PFSK-1 (cell line): ENCODE results near the gene CASP2.

Source experiments
- FOXP2 ChIP-seq: optimal IDR thresholded peaks from 2 replicates; pipeline ENCODE3; 2011; ENCODE audit warnings: borderline replicate concordance, control low read depth, inconsistent platforms; ENCODE audit not compliant: insufficient read depth; ENCODE audit errors: extremely low read length, extremely low read depth
- POLR2AphosphoS5 ChIP-seq: IDR thresholded peaks from 2 replicates; pipeline ENCODE4 v1.6.1; 2012; ENCODE audit warnings: low read depth, mild to moderate bottlenecking, control low read depth, low read length, moderate library complexity
- SIN3A ChIP-seq: IDR thresholded peaks from 2 replicates; pipeline ENCODE4 v1.6.1; 2012; ENCODE audit warnings: mild to moderate bottlenecking, low read length, moderate library complexity, borderline replicate concordance; ENCODE audit not compliant: insufficient read depth
- TAF1 ChIP-seq: IDR thresholded peaks from 2 replicates; pipeline ENCODE4 v1.6.1; 2012; ENCODE audit warnings: low read length, control low read depth, borderline replicate concordance; ENCODE audit not compliant: insufficient read depth
- TF ChIP-seq, protein P1 (sequence below), 2 experiments: IDR thresholded peaks; 2 replicates each; pipeline versions ENCODE4 v1.6.1 to v1.8.0; 2011 to 2012; ENCODE audit warnings: low read depth in 2 of 2, low read length in 2 of 2, control low read depth in 1 of 2, inconsistent platforms in 1 of 2, mild to moderate bottlenecking in 1 of 2, moderate library complexity in 1 of 2; ENCODE audit not compliant: insufficient read depth in 1 of 2

The CASP2 gene

DNA sequence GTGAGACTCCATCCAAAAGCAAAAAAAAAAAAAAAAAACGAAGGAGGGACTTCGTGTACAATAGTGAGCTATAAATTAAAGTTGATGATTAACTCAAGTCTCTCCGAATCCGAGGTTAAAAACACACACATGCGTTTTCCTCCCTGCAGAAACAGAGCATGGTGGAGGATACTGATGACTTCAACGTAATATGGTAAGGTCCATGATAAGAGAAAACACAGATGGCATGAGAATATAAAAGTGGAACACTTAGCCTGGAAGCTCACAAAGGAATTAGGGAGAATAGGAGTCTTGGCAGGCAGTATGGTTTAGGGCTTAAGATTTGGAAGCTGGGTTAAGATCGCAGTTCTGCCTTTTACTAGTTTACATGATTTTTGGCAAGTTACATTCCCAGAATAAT lies 45.0 kb upstream of the CASP2 start:
- TF ChIP-seq POLR2AphosphoS5 (no peak), SIN3A (no peak), TAF1 (no peak), FOXP2 (no peak)
- TF ChIP-seq, protein P1, sequence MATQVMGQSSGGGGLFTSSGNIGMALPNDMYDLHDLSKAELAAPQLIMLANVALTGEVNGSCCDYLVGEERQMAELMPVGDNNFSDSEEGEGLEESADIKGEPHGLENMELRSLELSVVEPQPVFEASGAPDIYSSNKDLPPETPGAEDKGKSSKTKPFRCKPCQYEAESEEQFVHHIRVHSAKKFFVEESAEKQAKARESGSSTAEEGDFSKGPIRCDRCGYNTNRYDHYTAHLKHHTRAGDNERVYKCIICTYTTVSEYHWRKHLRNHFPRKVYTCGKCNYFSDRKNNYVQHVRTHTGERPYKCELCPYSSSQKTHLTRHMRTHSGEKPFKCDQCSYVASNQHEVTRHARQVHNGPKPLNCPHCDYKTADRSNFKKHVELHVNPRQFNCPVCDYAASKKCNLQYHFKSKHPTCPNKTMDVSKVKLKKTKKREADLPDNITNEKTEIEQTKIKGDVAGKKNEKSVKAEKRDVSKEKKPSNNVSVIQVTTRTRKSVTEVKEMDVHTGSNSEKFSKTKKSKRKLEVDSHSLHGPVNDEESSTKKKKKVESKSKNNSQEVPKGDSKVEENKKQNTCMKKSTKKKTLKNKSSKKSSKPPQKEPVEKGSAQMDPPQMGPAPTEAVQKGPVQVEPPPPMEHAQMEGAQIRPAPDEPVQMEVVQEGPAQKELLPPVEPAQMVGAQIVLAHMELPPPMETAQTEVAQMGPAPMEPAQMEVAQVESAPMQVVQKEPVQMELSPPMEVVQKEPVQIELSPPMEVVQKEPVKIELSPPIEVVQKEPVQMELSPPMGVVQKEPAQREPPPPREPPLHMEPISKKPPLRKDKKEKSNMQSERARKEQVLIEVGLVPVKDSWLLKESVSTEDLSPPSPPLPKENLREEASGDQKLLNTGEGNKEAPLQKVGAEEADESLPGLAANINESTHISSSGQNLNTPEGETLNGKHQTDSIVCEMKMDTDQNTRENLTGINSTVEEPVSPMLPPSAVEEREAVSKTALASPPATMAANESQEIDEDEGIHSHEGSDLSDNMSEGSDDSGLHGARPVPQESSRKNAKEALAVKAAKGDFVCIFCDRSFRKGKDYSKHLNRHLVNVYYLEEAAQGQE (IDR thresholded peaks at IDR 0.05; ENCODE audit: insufficient read depth in 1 of 2, low read depth in 2 of 2, low read length in 2 of 2): no peak

DNA sequence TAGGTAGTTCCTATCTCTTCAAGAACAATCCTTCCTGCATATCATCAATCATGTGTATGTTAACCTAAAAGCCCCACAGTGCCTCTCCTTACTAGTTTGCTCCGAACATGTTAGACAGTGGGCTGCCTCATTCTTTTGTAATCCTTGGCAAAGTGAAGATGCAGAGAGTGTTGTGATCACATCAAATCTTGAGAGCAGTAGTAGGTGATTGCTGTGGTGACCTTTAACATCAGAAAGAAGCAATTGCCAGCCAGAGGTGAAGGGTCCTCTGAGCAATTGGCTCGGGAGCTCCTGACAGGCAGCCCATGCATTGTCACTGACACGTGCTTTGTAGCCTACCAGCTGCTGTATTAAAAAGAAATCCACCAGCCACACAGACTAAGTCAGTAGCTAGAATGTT lies 44.5 kb upstream of the CASP2 start:
- TF ChIP-seq POLR2AphosphoS5 (no peak), SIN3A (no peak), FOXP2 (no peak), TAF1 (no peak)
- TF ChIP-seq, protein P1 (IDR thresholded peaks at IDR 0.05; ENCODE audit: insufficient read depth in 1 of 2, low read depth in 2 of 2, low read length in 2 of 2): no peak

DNA sequence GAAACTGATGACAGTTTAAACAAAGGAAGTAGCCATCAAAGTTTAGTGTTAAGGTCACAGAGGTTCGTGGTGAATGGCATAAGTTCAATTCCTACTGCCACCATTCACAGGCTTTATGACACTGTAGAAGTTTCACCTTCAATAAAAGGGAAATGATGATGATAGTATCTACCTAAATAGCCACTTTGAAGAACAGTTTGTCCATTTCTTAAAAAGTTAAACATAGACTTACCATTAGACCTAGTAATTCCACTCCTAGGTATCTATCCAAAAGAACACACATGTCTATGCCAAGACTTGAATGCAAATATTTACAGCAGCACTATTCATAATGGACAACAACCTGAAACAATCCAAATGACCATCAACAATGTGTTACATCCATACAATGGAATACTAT lies 43.8 kb upstream of the CASP2 start:
- TF ChIP-seq POLR2AphosphoS5 (no peak), TAF1 (no peak), FOXP2 (no peak), SIN3A (no peak)
- TF ChIP-seq, protein P1 (IDR thresholded peaks at IDR 0.05; ENCODE audit: insufficient read depth in 1 of 2, low read depth in 2 of 2, low read length in 2 of 2): no peak

DNA sequence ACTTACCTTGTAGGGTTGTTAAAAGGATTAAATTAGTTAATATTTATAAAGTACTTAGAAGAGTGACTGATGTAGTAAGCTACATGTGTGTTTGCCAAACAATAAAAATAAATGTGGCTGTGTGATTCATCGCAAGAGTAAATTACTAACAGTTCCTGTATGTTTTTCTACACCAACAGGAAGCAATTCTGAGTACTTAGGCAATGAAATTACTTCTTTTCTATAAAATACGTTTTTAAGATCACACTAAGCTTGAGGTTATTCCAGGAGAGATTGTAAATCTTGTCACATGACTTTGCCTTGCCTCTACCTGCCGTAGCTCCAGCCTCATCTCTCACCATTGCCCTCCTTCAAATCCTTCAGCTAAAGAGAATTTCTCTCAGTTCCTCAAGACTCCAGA lies 43.0 kb upstream of the CASP2 start:
- TF ChIP-seq, protein P1 (IDR thresholded peaks at IDR 0.05; ENCODE audit: insufficient read depth in 1 of 2, low read depth in 2 of 2, low read length in 2 of 2): no peak
- TF ChIP-seq POLR2AphosphoS5 (no peak), SIN3A (no peak), TAF1 (no peak), FOXP2 (no peak)

DNA sequence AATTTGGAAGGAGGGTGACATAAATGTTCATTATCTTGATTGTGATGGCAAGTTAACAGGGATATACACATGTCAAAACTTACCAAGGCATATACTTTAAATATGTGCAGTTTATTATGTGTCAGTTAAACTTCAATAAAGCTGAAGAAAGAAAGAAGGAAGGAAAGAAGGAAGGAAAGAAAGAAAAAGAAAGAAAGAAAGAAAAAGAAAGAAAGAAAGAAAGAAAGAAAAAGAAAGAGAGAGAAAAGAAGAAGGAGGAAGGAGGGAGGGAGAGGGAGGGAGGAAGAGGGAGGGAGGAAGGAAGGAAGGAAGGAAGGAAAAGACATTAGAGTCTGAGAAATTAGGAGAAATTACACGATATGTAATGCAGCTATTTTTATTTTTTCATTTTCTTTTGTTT lies 40.8 kb upstream of the CASP2 start:
- TF ChIP-seq POLR2AphosphoS5: no peak
- TF ChIP-seq, protein P1 (IDR thresholded peaks at IDR 0.05; ENCODE audit: insufficient read depth in 1 of 2, low read depth in 2 of 2, low read length in 2 of 2): no peak
- no peak for TF ChIP-seq TAF1
- no peak for TF ChIP-seq SIN3A
- TF ChIP-seq FOXP2: no peak
